ENCODE measurements around the gene KCTD1. TPM values are rescaled to one million over a fixed set of nuclear protein-coding genes. Genes with fewer than 3 reads are reported as not detected.

The KCTD1 gene
- total and polyA plus RNA-seq, 11 donors: 4.8 to 21.8 (median 8.9) TPM

DNA sequence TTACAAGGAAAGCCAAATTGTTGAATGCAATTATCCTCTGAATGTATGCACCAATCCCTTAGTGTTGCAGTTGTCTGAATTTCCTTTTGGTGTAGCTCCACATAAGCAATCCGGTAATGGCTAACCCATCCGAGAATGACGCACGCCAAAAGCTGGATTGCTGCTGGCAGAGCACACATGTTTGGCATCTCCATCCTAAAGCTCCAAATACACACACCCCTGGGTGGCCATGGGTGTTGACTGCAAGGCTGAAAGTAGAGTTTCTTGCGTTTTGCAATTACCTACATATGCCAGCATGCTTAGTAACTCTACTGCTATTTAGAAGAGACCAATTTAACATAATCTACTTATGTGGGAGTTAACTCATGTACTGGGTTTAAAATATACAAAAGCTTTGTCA lies 53.1 kb downstream of the KCTD1 start:
- intact Hi-C loops (cut with DNase I): no loop called here
- Histone ChIP-seq H3K4me3 (no peak overlapping the region), H3K4me1 (no peaks in the 10 kb centered on the region), H3K27me3 (no peaks in the 10 kb centered on the region), H3K36me3 (peaks cover 0 to 9% (median 3%) of the 10 kb centered on the region in 9 donors), H3K9me3 (no peaks in the 10 kb centered on the region), H3K27ac (no peak overlapping the region)
- ATAC-seq (no peak), DNase-seq (no peak)
- WGBS, 4 donors: 96 to 100% (median 97%) methylated on average over 5 of the region's 5 CpGs
- TF ChIP-seq POLR2A (IDR thresholded peaks at IDR 0.05): no peak
- TF ChIP-seq, protein P1, sequence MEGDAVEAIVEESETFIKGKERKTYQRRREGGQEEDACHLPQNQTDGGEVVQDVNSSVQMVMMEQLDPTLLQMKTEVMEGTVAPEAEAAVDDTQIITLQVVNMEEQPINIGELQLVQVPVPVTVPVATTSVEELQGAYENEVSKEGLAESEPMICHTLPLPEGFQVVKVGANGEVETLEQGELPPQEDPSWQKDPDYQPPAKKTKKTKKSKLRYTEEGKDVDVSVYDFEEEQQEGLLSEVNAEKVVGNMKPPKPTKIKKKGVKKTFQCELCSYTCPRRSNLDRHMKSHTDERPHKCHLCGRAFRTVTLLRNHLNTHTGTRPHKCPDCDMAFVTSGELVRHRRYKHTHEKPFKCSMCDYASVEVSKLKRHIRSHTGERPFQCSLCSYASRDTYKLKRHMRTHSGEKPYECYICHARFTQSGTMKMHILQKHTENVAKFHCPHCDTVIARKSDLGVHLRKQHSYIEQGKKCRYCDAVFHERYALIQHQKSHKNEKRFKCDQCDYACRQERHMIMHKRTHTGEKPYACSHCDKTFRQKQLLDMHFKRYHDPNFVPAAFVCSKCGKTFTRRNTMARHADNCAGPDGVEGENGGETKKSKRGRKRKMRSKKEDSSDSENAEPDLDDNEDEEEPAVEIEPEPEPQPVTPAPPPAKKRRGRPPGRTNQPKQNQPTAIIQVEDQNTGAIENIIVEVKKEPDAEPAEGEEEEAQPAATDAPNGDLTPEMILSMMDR (IDR thresholded peaks at IDR 0.05): no peak

DNA sequence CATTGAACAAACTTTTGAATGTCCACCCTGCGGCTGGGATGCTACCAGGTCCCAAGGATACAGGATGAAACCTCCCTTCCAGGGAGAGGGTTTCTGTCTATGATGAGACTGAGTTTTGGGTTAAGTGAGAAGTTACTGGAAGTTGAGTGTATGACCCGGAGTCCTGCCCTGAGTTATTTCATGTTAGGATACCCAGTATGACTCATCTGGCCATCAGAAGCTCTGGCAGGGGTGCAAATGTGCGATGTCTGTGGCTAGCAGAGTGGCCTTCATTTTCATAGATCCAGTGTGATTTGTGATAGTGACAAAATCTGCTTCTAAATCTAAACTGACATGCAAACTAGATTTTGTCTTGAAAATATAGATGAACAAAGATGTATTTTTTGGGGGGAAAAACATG lies 55.3 kb downstream of the KCTD1 start:
- ATAC-seq (no peak), DNase-seq (no peak)
- intact Hi-C loops (cut with DNase I): no loop called here
- no peaks in the 10 kb centered on the region for H3K9me3 ChIP-seq
- peaks cover 0 to 5% (median 0%) of the 10 kb centered on the region in 9 donors for H3K36me3 ChIP-seq
- no peaks in the 10 kb centered on the region for H3K4me1 ChIP-seq
- WGBS, 4 donors: 94 to 97% (median 96%) methylated on average over 3 of the region's 3 CpGs
- H3K4me3 ChIP-seq: no peak overlapping the region
- TF ChIP-seq, protein P1 (IDR thresholded peaks at IDR 0.05): no peak
- TF ChIP-seq POLR2A (IDR thresholded peaks at IDR 0.05): no peak
- no peaks in the 10 kb centered on the region for H3K27me3 ChIP-seq
- H3K27ac ChIP-seq: no peak overlapping the region

DNA sequence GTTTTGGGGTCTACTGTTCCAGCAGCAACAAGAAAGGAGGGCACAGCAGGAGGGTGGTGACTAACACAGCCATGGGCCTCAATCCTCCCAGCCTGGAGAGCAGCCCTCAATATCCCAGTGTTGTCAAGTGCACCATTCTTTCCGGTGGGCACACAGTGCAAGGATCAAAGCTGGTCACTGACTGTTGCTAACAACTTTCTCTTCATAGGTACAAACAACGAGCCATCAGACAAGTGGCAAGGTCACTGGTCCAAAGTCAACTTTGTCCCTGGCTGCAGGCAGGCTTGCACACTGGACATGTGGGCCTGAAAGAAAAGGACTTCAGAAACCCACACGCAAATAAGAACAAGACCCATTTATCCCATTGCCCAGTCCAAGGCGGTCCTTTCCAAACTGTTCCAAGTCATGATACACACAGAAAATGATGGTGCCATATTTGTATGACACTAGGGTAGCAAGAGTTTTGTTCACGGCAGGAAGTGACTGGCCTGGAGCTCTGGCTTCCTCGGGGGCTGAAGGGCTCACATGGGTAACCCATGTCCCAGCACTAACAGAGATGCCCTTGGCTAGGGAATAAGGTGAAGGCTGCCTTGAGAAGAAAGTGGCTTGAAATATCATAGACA lies 57.0 kb downstream of the KCTD1 start:
- no peak for DNase-seq
- Histone ChIP-seq H3K9me3 (no peaks in the 10 kb centered on the region), H3K36me3 (peaks cover 0 to 2% (median 0%) of the 10 kb centered on the region in 9 donors), H3K4me1 (no peaks in the 10 kb centered on the region), H3K4me3 (no peak overlapping the region), H3K27ac (no peak overlapping the region), H3K27me3 (no peaks in the 10 kb centered on the region)
- no peak for ATAC-seq
- intact Hi-C loops (cut with DNase I): no loop called here
- no peak for TF ChIP-seq POLR2A (IDR thresholded peaks at IDR 0.05)
- TF ChIP-seq, protein P1 (IDR thresholded peaks at IDR 0.05): no peak
- WGBS, 4 donors: 89 to 96% (median 95%) methylated on average over 6 of the region's 6 CpGs

DNA sequence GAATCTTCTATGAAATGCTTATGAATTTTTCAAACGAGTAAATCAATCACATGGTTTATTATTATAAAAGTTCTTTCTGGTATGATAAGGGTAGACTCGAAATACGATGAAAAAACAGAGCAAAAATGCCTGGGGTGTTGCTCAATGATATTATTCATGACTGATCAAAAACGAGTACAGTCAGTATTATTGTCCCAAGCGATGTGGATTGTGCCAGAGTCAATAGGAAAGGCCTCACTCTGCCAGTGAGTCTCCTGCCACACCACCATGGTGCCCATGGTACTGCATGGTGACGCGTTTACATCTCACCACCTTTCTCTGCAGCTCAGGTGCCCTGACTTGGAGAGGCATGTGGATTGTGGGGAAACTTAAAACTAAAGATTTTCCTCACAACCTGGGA lies 58.5 kb downstream of the KCTD1 start:
- H3K27ac ChIP-seq: no peak overlapping the region
- intact Hi-C loops (cut with DNase I): no loop called here
- WGBS, 4 donors: 91 to 94% (median 92%) methylated on average over 7 of the region's 7 CpGs
- no peaks in the 10 kb centered on the region for H3K27me3 ChIP-seq
- H3K9me3 ChIP-seq: no peaks in the 10 kb centered on the region
- no peak overlapping the region for H3K4me3 ChIP-seq
- ATAC-seq (no peak), DNase-seq (no peak)
- TF ChIP-seq, protein P1 (IDR thresholded peaks at IDR 0.05): no peak
- TF ChIP-seq POLR2A (IDR thresholded peaks at IDR 0.05): no peak
- no peaks in the 10 kb centered on the region for H3K36me3 ChIP-seq
- H3K4me1 ChIP-seq: no peaks in the 10 kb centered on the region
